Body of pancreas (tissue), 4 donors: ENCODE data around the gene TRIM24. TPM values are rescaled to one million over a fixed set of nuclear protein-coding genes. Genes with fewer than 3 reads are reported as not detected.

ENCODE experiments used
- ATAC-seq: fragments of 150-250 bp; one replicate; pipeline ENCODE4 v1.9.1; 2016
- DNase-seq, 4 donors: peaks; one replicate each; pipeline ENCODE4 v3.0.0-alpha.2; 2019
- H3K27ac ChIP-seq, 4 donors: fragments of 200-600 bp; sonication (generic); 1 replicate in 3 of 4; 2 replicates in 1 of 4; pipeline versions ENCODE4 v1.5.1 to v1.6.1; 2016 to 2019; ENCODE audit warnings: mild to moderate bottlenecking in 1 of 4, mixed read lengths in 1 of 4, moderate library complexity in 1 of 4
- H3K27me3 ChIP-seq, 2 donors: fragments of 200-600 bp; sonication (generic); one replicate each; pipeline ENCODE4 v1.6.0; 2016; ENCODE audit warnings: mild to moderate bottlenecking in 1 of 2
- H3K36me3 ChIP-seq, 2 donors: fragments of 200-600 bp; sonication (generic); replicated peaks in 1 of 2; 2 replicates each; pipeline ENCODE4 v1.5.1; 2016; ENCODE audit warnings: low read depth in 2 of 2; ENCODE audit not compliant: insufficient read depth in 1 of 2
- H3K4me1 ChIP-seq: fragments of 200-600 bp; sonication (generic); one replicate; pipeline ENCODE4 v1.6.0; 2016
- H3K4me3 ChIP-seq, 2 donors: fragments of 200-600 bp; sonication (generic); 1 replicate in 1 of 2; 2 replicates in 1 of 2; pipeline ENCODE4 v1.5.1; 2016 to 2019
- H3K9me3 ChIP-seq, 3 donors: fragments of 200-600 bp; sonication (generic); 1 replicate in 2 of 3; 2 replicates in 1 of 3; pipeline ENCODE4 v1.5.1; 2016
- CTCF ChIP-seq, 7 experiments: fragments of 450-650 bp in 4 of 7; fragments of 200-600 bp in 3 of 7; sonication (generic) in 3 of 7; IDR thresholded peaks; one replicate each; pipeline ENCODE4 v1.5.1; 2016 to 2019; ENCODE audit warnings: antibody characterized with exemption in 7 of 7
- POLR2A ChIP-seq, 3 donors: fragments of 450-650 bp; IDR thresholded peaks; one replicate each; pipeline ENCODE4 v1.6.1; 2016; ENCODE audit warnings: antibody characterized with exemption in 3 of 3, mild to moderate bottlenecking in 2 of 3
- WGBS, 2 donors: methylation state at CpG; one replicate each; pipeline ENCODE4 v1.1.5; 2017; 5-methylcytosine and 5-hydroxymethylcytosine counted together
- intact Hi-C: fragments of 100-400 bp; cut with DNase I; formaldehyde crosslinking; loops from one replicate; pipeline ENCODE4 v1.15.1; 2023
- small RNA-seq: library from RNA; depleted of rRNA; stranded (forward); fragments of <200 nt; gene quantifications from one replicate; pipeline ENCODE3, GENCODE V24; 2016
- total RNA-seq, 2 donors: library from RNA; depleted of rRNA; stranded (reverse); fragments of >200 nt; gene quantifications; one replicate each; pipeline ENCODE4 v1.1.0, GENCODE V29; 2016

The TRIM24 gene
- total RNA-seq, 2 donors from 2014 or later = 12.2 to 12.5 TPM

- H3K27me3 ChIP-seq = no peaks in the 10 kb centered on the region
- no peak for DNase-seq
- H3K36me3 ChIP-seq = no peaks in the 10 kb centered on the region
- intact Hi-C loops = no loop called here
- ATAC-seq = no peak
- no peaks in the 10 kb centered on the region for H3K9me3 ChIP-seq
- no peak overlapping the region for H3K27ac ChIP-seq
- 96 to 99% methylated on average over 8 of the region's 8 CpGs for WGBS, 2 donors
- TF ChIP-seq POLR2A (IDR thresholded peaks at IDR 0.05) = no peak
- TF ChIP-seq CTCF (IDR thresholded peaks at IDR 0.05) = no peak
- no peak overlapping the region for H3K4me3 ChIP-seq
- no peaks in the 10 kb centered on the region for H3K4me1 ChIP-seq
Measured at GRCh38 chr7:138630059-138630610, 170.1 kb downstream of the TRIM24 start.

- intact Hi-C loops = no loop called here
- TF ChIP-seq CTCF (IDR thresholded peaks at IDR 0.05) (no peak), POLR2A (IDR thresholded peaks at IDR 0.05) (no peak)
- Histone ChIP-seq H3K27me3 (no peaks in the 10 kb centered on the region), H3K36me3 (no peaks in the 10 kb centered on the region), H3K4me3 (no peak overlapping the region), H3K27ac (no peak overlapping the region), H3K9me3 (no peaks in the 10 kb centered on the region), H3K4me1 (no peaks in the 10 kb centered on the region)
- ATAC-seq (no peak), DNase-seq (no peak)
- 72 to 75% methylated on average over 2 of the region's 2 CpGs for WGBS, 2 donors
Measured at GRCh38 chr7:138632384-138632783, 172.3 kb downstream of the TRIM24 start.

- intact Hi-C loops = no loop called here
- H3K4me3 ChIP-seq = no peak overlapping the region
- H3K27me3 ChIP-seq = no peaks in the 10 kb centered on the region
- H3K9me3 ChIP-seq = no peaks in the 10 kb centered on the region
- H3K27ac ChIP-seq = no peak overlapping the region
- DNase-seq = no peak
- TF ChIP-seq CTCF (IDR thresholded peaks at IDR 0.05) = no peak
- TF ChIP-seq POLR2A (IDR thresholded peaks at IDR 0.05) = no peak
- no peaks in the 10 kb centered on the region for H3K36me3 ChIP-seq
- no peak for ATAC-seq
- no peaks in the 10 kb centered on the region for H3K4me1 ChIP-seq
- WGBS, 2 donors = 69 to 70% methylated on average over 12 of the region's 12 CpGs
Measured at GRCh38 chr7:138632826-138633602, 173.0 kb downstream of the TRIM24 start.

Small RNA genes lying within 50 kb of the gene (small RNA-seq; reads per million reads assigned to genes)
- gene RF00561 = not detected

Other genes starting within 250 kb of the TRIM24 start
- gene SVOPL, start 241.1 kb downstream of the TRIM24 start, total RNA-seq = not detected